SK-MEL-5 (cell line): Measurements from ENCODE around the gene REXO4. TPM values are rescaled to one million over a fixed set of nuclear protein-coding genes. Genes with fewer than 3 reads are reported as not detected.
"Not testable (repeated sequence)": the region's sequence is repeated elsewhere in the genome, so short reads cannot be mapped to it uniquely, and the experiment has no call there.

Source experiments
- DNase-seq: peaks from one replicate; pipeline ENCODE4 v3.0.0-alpha.2; 2016; ENCODE audit warnings: low read depth, low spot score
- in situ Hi-C: cut with HindIII; loops from 2 replicates; pipeline ENCODE4 v1.10.0; 2016; ENCODE audit warnings: low sequenced_read_pairs, high pct_unique_total_duplicates, low pct_unique_long_range_greater_than_20kb
- total RNA-seq: library from RNA; depleted of rRNA; stranded (reverse); fragments of >200 nt; shearing (Covaris generic); gene quantifications from 2 replicates; pipeline ENCODE4 v1.2.3, GENCODE V29; 2014

Gene REXO4
- total RNA-seq, 1 experiment from 2014 or later: 29.2 TPM

DNA sequence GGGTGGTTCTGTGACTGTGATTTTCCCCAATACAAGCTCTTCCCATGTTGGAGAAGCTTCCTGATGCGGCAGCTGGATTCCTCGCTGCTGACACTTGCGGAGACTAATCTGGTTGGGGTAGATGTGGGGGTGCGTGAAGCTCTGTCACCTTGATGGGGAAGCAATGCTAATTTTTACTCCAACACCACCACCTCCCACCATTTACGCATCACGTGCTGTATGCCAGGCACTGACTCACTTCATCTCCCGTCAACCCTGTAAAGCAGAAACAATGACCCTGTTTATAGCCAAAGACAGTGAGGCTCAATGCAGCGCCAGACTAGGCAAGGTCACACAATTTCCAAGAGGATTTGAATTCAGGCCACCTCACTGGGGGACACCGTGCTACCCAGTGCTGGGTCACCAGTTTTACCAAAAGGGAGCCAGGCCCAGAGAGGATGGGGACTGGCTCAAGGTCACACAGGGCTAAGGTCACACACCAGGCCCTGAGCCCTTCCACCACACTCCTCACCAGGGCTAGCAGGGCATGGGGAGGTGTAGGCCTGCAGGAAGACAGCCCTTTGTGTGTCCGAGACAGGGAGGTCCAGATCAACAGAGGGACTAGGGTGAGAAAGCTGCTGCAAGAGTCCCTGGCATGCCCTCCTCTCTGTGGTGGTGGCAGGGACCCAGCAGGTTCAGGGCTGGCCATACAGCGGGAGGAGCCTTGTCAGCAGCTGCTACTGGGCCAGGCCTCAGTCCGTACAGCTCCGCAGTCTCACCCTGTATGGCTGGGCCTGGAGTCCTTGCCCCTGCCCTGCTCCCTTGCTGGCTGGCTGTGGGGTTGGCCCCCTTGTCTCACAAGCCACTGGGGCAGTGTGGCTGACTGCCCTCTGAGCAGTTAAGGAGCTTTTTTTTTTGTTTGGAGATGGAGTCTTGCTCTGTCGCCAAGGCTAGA, 38.4 kb downstream of the REXO4 start:
- DNase-seq: peak; percentile 92
- in situ Hi-C loops: loop anchor here (10.0 kb wide), 1 partner anchor 105 kb away; no protein-coding TSS in a partner anchor

GRCh38 chr9:133378408-133378962, 39.3 kb downstream of the REXO4 start:
- peak; percentile 72 for DNase-seq
- in situ Hi-C loops: loop anchor here (10.0 kb wide), 1 partner anchor 106 kb away; no protein-coding TSS in a partner anchor

DNA sequence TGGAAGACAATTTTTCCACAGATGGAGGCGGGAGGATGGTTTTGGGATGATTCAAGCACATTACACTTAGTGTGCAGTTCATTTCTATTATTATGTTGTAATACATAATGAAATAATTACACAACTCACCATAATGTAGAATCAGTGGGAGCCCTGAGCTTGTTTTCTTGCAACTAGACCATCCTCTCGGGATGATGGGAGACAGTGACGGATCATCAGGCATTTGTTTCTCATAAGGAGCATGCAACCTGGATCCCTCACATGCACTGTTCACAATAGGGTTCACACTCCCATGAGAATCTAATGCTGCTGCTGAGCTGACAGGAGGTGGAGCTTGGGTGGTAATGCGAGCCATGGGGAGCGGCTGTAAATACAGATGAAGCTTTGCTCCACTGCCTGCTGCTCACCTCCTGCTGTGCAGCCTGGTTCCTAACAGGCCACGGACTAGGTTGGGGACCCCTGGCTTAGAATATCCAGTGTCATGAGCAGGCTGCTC, 40.0 kb downstream of the REXO4 start:
- peak; percentile 75 for DNase-seq
- in situ Hi-C loops: loop anchor here (10.0 kb wide), 1 partner anchor 107 kb away; no protein-coding TSS in a partner anchor

DNA sequence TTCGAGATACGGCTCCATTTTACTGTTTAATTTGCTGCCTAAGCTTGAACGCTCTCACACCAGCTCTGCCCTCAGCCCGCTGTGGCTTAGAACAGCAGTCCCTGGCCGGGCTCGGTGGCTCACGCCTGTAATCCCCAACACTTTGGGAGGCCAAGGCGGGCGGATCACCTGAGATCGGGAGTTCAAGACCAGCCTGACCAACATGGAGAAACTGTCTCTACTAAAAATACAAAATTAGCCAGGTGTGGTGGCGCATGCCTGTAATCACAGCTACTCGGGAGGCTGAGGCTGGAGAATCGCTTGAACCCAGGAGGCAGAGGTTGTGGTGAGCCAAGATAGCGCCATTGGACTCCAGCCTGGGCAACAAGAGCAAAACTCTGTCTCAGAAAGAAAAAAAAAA, 40.5 kb downstream of the REXO4 start:
- in situ Hi-C loops: loop anchor here (10.0 kb wide), 1 partner anchor 108 kb away; no protein-coding TSS in a partner anchor

GRCh38 chr9:133375724-133376654, 41.8 kb downstream of the REXO4 start, which contains the start of the genes STKLD1 and SURF4:
STKLD1 (plus strand) TSS chr9:133376366; CDS start chr9:133376474, 108 bp downstream.
SURF4 (minus strand) TSS chr9:133376060; CDS start chr9:133375969, 91 bp downstream.
- in situ Hi-C loops: loop anchor here (10.0 kb wide), 1 partner anchor 109 kb away; no protein-coding TSS in a partner anchor
- DNase-seq: peak; percentile 95

More for the DNA sequence above, 40.5 kb downstream of the REXO4 start:
- DNase-seq: not testable (repeated sequence)

DNA sequence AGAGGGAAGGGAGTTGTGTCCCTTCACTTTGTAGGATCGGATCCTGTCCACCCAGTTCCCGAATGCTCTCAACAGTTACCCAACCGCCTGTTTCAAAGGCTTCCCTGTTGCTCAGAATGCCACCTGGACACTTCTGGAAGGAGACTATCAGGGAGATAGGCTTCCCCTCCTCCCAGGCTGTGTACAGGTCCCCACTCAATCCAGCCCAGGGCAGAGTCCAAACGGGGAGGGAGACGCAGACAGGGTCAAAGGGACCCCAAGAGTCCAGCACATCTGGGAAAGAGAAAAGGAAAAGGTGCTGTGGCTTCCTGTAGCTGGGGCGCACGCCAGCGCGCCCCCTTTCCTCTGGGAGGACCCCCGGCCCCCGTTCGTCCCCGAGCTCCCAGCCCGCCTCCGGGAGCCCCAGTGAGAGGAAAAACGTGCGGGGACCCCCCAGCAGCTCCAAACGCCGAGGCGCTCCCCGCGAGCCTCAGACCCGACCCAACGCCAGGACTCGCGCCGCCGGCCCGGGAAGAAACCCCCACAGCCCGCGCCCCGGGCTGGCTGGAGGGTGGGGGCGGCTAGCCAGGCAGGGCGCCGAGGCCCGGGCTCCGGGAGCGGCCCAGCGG, 42.6 kb downstream of the REXO4 start:
- in situ Hi-C loops: loop anchor here (10.0 kb wide), 1 partner anchor 110 kb away; no protein-coding TSS in a partner anchor
- peak; percentile 47 for DNase-seq

DNA sequence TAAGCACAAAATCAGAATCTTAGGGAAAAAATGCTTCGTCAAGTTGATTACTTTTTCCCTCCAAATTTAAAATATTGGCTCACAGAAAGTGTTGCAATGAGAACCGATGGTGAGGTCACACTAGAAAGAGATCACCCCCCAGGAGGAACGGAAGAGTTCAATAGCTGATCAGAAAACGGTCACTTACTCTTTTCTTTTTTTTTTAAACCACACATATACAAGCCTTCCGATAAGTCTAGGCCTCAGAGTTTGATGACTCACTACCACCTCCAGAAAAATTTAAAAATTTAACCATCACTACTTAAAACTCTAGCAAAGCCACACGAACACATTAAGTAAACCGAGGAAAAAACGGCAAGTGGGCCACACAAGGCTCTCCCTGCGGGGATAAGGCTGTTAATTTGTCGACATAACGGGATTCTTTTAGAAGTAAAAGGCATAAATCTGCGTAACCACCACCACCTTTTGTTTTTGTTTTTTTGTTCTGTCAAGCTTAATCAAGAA, 43.1 kb downstream of the REXO4 start:
- no peak for DNase-seq
- in situ Hi-C loops: loop anchor here (10.0 kb wide), 1 partner anchor 110 kb away; no protein-coding TSS in a partner anchor

DNA sequence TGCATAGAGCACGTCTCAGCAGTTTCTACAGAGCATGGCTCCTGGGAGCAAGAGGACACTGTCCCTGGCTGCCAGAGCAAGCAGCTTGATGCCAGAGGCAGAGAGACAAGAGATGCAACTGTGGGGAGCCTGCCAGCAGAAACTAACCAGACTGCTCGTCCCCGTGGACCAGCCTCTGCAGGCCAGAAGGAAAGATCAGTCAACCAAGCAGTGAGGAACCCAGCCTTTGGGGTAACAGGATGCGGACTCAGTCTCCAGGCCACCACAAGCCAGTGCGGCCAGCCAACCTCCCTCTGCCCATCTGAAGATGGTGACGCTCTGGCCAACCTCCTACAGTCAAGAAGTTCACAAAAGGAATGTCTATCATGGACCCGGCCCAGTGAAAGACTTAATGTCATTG, 45.7 kb downstream of the REXO4 start:
- in situ Hi-C loops: loop anchor here (10.0 kb wide), 1 partner anchor 113 kb away; no protein-coding TSS in a partner anchor
- DNase-seq: no peak

DNA sequence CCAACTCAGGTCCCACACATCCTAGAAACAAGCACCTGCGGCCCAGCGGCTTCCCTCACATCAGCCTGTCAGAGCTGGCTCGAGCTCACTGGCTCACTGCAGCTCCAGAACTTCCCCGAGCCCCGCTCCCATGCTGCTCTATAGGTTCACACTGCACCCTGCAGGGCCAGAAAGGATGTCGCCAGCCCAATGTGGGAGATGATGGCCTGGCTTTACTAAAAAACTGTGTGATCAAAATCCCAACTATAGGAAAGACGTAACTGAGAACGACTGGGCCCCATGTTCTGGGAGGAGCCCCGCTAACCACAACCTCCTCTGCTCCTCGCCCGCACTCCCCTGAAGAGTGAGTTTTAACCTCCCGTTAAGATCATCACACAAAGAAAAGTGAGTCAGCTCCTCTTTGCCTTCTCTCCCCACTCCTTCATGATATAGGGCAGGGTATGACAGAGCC, 46.5 kb downstream of the REXO4 start:
- DNase-seq: no peak
- in situ Hi-C loops: loop anchor here (10.0 kb wide), 1 partner anchor 114 kb away; no protein-coding TSS in a partner anchor

DNA sequence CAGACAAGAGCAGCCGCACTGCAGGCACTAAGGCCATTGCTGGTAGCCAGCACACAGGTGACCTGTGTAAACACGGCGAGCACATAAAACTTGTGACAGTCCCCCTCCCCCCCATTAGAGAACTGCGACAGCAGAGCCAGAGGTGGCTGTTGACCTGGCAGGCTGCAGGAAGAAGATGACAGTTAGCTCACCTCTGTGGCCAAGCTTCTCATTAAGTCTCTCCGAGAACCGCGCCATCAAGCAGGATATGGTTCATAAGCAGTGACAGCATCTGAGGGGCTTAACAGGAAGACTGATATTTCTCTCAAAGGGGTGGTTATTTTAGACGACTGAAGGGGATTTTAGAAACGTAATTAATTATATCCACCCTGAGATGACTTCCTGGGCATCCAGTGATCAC, 47.1 kb downstream of the REXO4 start:
- in situ Hi-C loops: loop anchor here (10.0 kb wide), 1 partner anchor 114 kb away; no protein-coding TSS in a partner anchor
- DNase-seq: no peak

- in situ Hi-C loops: loop anchor here (10.0 kb wide), 1 partner anchor 115 kb away; no protein-coding TSS in a partner anchor
- DNase-seq: no peak
Measured at GRCh38 chr9:133369933-133370332, 47.9 kb downstream of the REXO4 start.

- no peak for DNase-seq
- in situ Hi-C loops: no loop called here
Measured at GRCh38 chr9:133369422-133369821, 48.4 kb downstream of the REXO4 start.

DNA sequence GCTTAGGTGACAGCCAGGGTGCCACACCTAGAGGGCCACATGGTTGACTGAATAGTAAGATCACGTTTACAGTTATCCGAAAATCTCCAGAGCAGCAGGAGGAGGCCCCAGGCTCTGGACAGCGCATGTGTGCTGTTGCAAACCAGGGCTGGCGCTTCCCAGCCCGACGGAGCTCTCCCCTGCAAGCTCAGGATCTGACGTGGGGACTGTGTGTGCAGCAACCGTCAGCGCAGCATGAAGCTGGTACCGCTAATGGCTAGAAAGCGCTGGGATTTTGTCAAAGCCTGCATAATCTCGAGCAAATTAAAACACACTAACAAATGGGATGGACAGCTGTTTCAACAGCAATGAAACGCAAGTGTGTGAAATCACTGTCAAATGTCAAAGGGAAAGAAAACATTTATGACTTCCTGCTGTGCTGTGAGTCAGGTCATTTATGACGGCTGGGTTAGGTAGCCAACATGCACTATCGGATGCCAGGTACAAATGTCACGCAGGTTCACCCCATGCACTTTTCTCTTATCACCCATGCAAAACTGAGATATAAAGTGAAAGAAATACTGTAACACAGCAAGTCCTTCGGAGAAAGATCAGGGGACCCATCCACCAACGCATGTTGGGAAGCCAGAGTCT, 49.4 kb downstream of the REXO4 start:
- in situ Hi-C loops: no loop called here
- no peak for DNase-seq

DNA sequence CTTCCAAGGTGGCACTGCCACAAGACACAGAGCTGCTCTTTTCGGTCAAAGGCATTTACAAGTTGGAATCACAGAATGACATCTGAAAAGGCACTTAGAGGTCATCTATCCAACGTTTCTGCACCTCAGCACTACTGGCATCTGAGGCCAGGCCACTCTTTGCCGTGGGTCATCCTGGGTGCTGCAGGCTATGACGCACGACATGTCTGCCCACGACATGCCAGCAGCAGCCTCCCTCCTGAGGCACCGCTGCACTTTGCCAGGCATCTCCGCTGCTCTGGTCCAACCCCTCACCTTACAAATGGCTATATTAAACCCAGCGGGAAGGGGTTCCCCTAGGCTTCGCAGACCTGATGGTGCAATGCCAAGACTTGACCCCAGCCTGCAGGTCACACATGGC, 50.0 kb downstream of the REXO4 start:
- in situ Hi-C loops: no loop called here
- no peak for DNase-seq

DNA sequence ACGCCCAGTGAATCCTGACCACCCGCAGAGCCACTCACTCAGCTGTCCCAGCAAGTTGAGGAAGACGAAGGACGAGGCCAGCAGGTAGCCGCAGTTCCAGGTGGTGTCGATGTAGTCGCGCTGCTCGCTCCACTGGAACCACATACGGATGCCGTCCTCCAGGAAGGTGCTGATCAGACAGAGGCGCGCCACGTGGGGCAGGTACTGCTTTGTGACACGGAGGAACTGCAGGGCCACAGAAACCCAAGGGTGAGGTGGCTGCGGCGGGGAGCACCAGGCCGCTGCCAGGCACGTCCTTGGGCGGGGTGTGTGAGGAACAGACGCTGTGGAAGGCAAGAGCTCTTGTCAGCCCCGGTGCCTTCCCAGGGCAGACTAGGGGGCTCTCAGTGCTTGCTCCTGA, 50.6 kb downstream of the REXO4 start:
- DNase-seq: no peak
- in situ Hi-C loops: no loop called here

GRCh38 chr9:133366435-133366834, 51.4 kb downstream of the REXO4 start:
- in situ Hi-C loops: no loop called here
- DNase-seq: no peak
